Upper lobe of left lung (tissue), 6 donors: ENCODE results near the gene CDH13. TPM values are rescaled to one million over a fixed set of nuclear protein-coding genes. Genes with fewer than 3 reads are reported as not detected.

Source experiments
- ATAC-seq, 2 donors: fragments of 200-7000 bp; cut with Tn5 transposase; one replicate each; pipeline ENCODE4 v1.9.1; 2022; ENCODE audit warnings: mild to moderate bottlenecking in 2 of 2, moderate library complexity in 2 of 2; ENCODE audit not compliant: low FRiP score in 2 of 2
- DNase-seq, 2 donors: peaks; one replicate each; pipeline ENCODE4 v3.0.0-alpha.2; 2019 to 2020
- H3K27ac ChIP-seq, 4 donors: fragments of 200-600 bp; sonication (generic); one replicate each; pipeline ENCODE4 v1.5.1; 2016 to 2019
- H3K27me3 ChIP-seq, 4 donors: fragments of 200-600 bp; sonication (generic); one replicate each; pipeline ENCODE4 v1.5.1; 2017 to 2019
- H3K36me3 ChIP-seq, 4 donors: fragments of 200-600 bp; sonication (generic); one replicate each; pipeline ENCODE4 v1.5.1; 2016 to 2019
- H3K4me1 ChIP-seq, 4 donors: fragments of 200-600 bp; sonication (generic); one replicate each; pipeline ENCODE4 v1.5.1; 2018 to 2019
- H3K4me3 ChIP-seq, 4 donors: fragments of 200-600 bp; sonication (generic); one replicate each; pipeline ENCODE4 v1.5.1; 2017 to 2019; ENCODE audit warnings: mild to moderate bottlenecking in 2 of 4, moderate library complexity in 1 of 4
- H3K9me3 ChIP-seq, 4 donors: fragments of 200-600 bp; sonication (generic); one replicate each; pipeline ENCODE4 v1.5.1; 2018 to 2019
- CTCF ChIP-seq, 6 experiments: fragments of 450-650 bp in 4 of 6; fragments of 200-600 bp in 2 of 6; sonication (generic) in 2 of 6; IDR thresholded peaks; one replicate each; pipeline ENCODE4 v1.5.1; 2016 to 2019; ENCODE audit warnings: antibody characterized with exemption in 6 of 6
- EP300 ChIP-seq, 4 donors: sonication (generic); formaldehyde crosslinking; IDR thresholded peaks; one replicate each; pipeline ENCODE4 v1.5.1; 2017; ENCODE audit warnings: antibody characterized with exemption in 4 of 4, control low read depth in 2 of 4
- POLR2A ChIP-seq, 4 donors: fragments of 450-650 bp; IDR thresholded peaks; one replicate each; pipeline ENCODE4 v1.5.1; 2016 to 2017; ENCODE audit warnings: antibody characterized with exemption in 4 of 4, mild to moderate bottlenecking in 2 of 4
- POLR2AphosphoS5 ChIP-seq, 2 donors: sonication (generic); formaldehyde crosslinking; IDR thresholded peaks; one replicate each; pipeline ENCODE4 v1.5.1; 2017; ENCODE audit warnings: antibody characterized with exemption in 2 of 2
- whole genome bisulfite sequencing, 2 donors: methylation state at CpG; one replicate each; pipeline ENCODE4 v1.1.5; 2017 to 2018; 5-methylcytosine and 5-hydroxymethylcytosine counted together
- total RNA-seq, 6 donors: library from RNA; depleted of rRNA in 4 of 6; stranded (reverse); fragments of >200 nt in 4 of 6; gene quantifications; one replicate each; pipeline versions ENCODE4 v1.1.0 to v1.2.1, GENCODE V29; 2016 to 2021
- donor health status: DM: no; HTN: no; CAD: no; lungs with moderate emphysema.
- donor health status: DM: no; HTN: yes; CAD: no; lungs with severe emphysema.

CDH13 gene
- total RNA-seq, 6 donors from 2014 or later = 11.3 to 39.8 (median 19.9) TPM

- Histone ChIP-seq H3K27ac (no peak overlapping the region), H3K27me3 (no peaks in the 10 kb centered on the region), H3K4me3 (no peak overlapping the region), H3K36me3 (no peaks in the 10 kb centered on the region), H3K9me3 (no peaks in the 10 kb centered on the region), H3K4me1 (no peaks in the 10 kb centered on the region)
- TF ChIP-seq CTCF (IDR thresholded peaks at IDR 0.05) (no peak), EP300 (IDR thresholded peaks at IDR 0.05) (no peak), POLR2A (IDR thresholded peaks at IDR 0.05) (no peak), POLR2AphosphoS5 (IDR thresholded peaks at IDR 0.05) (no peak)
- 73 to 76% methylated on average over 5 of the region's 5 CpGs for WGBS, 2 donors
- ATAC-seq (no peak), DNase-seq (no peak)
Observed at GRCh38 chr16:83669456-83669855, 1042.7 kb downstream of the CDH13 start.

- 19 to 20% methylated on average over 5 of the region's 5 CpGs for WGBS, 2 donors
- ATAC-seq (no peak), DNase-seq (no peak)
- Histone ChIP-seq H3K36me3 (no peaks in the 10 kb centered on the region), H3K27me3 (no peaks in the 10 kb centered on the region), H3K4me3 (no peak overlapping the region), H3K9me3 (no peaks in the 10 kb centered on the region), H3K27ac (no peak overlapping the region), H3K4me1 (no peaks in the 10 kb centered on the region)
- TF ChIP-seq POLR2AphosphoS5 (IDR thresholded peaks at IDR 0.05) = no peak
- TF ChIP-seq POLR2A (IDR thresholded peaks at IDR 0.05) = no peak
- TF ChIP-seq EP300 (IDR thresholded peaks at IDR 0.05) = no peak
- no peak for TF ChIP-seq CTCF (IDR thresholded peaks at IDR 0.05)
Observed at GRCh38 chr16:83674931-83675535, 1048.3 kb downstream of the CDH13 start.

- 79 to 81% methylated on average over 4 to 6 of the region's 6 CpGs for WGBS, 2 donors
- H3K9me3 ChIP-seq = no peaks in the 10 kb centered on the region
- ATAC-seq = no peak
Observed at GRCh38 chr16:83676086-83676485, 1049.3 kb downstream of the CDH13 start.

GRCh38 chr16:83680980-83681379 is 1054.2 kb downstream of the CDH13 start:
- TF ChIP-seq CTCF (IDR thresholded peaks at IDR 0.05) = no peak
- no peak for TF ChIP-seq EP300 (IDR thresholded peaks at IDR 0.05)
- no peak for TF ChIP-seq POLR2A (IDR thresholded peaks at IDR 0.05)
- no peak for TF ChIP-seq POLR2AphosphoS5 (IDR thresholded peaks at IDR 0.05)
- WGBS, 2 donors = 86 to 94% methylated on average over 4 of the region's 4 CpGs
- Histone ChIP-seq H3K36me3 (no peaks in the 10 kb centered on the region), H3K4me3 (no peak overlapping the region), H3K27ac (no peak overlapping the region), H3K27me3 (no peaks in the 10 kb centered on the region), H3K4me1 (no peaks in the 10 kb centered on the region), H3K9me3 (no peaks in the 10 kb centered on the region)
- ATAC-seq (no peak), DNase-seq (peak in 1 of 2 donors; percentile 27)

More at GRCh38 chr16:83676086-83676485, 1049.3 kb downstream of the CDH13 start:
- no peaks in the 10 kb centered on the region for H3K4me1 ChIP-seq
- no peaks in the 10 kb centered on the region for H3K27me3 ChIP-seq
- no peak overlapping the region for H3K4me3 ChIP-seq
- DNase-seq = no peak
- no peak overlapping the region for H3K27ac ChIP-seq
- H3K36me3 ChIP-seq = no peaks in the 10 kb centered on the region
- TF ChIP-seq CTCF (IDR thresholded peaks at IDR 0.05) (no peak), EP300 (IDR thresholded peaks at IDR 0.05) (no peak), POLR2A (IDR thresholded peaks at IDR 0.05) (no peak), POLR2AphosphoS5 (IDR thresholded peaks at IDR 0.05) (no peak)

- H3K4me3 ChIP-seq = no peak overlapping the region
- ATAC-seq = no peak
- no peak overlapping the region for H3K27ac ChIP-seq
- no peaks in the 10 kb centered on the region for H3K4me1 ChIP-seq
- TF ChIP-seq EP300 (IDR thresholded peaks at IDR 0.05) (no peak), POLR2AphosphoS5 (IDR thresholded peaks at IDR 0.05) (no peak), CTCF (IDR thresholded peaks at IDR 0.05) (no peak), POLR2A (IDR thresholded peaks at IDR 0.05) (no peak)
- 52 to 59% methylated on average over 9 of the region's 9 CpGs for WGBS, 2 donors
- no peaks in the 10 kb centered on the region for H3K36me3 ChIP-seq
- no peak for DNase-seq
- no peaks in the 10 kb centered on the region for H3K9me3 ChIP-seq
- no peaks in the 10 kb centered on the region for H3K27me3 ChIP-seq
Observed at GRCh38 chr16:83681381-83681956, 1054.7 kb downstream of the CDH13 start.
